ENCODE results near the gene MTAP.

DNA sequence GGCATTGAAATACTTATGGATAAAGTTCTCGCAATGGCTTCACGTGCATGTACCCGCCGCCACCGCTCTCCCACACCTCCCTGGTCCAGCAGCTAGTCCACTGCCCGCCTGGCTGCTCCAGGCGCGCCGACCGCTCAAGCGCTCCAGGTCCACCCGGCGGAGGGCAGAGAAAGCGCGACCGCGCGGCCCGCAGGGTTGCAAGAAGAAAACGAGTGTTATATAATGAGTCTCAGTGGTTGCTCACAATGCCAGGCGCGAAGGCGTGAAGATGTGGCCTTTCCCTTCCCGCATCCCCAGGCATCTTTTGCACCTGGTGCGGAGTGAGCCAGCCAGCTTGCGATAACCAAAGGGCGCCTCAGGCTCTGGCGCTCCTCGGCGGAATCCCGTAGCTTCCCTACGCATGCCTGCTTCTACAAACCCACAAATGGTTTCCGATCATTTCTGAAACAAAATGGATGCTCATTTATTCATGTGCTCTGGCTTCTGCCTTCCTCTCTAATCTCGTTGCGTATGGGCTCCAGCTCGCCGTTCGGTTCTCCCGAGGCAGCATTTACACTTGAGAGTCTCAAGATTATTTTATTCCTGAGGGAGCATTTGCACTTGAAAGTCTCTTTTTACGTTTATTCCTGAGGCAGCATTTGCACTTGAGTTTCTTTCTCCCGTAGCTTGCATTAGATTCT lies 166.0 kb downstream of the MTAP start:
- TF ChIP-seq POLR2A (IDR thresholded peaks at IDR 0.05) = no peak
- TF ChIP-seq, protein P1, sequence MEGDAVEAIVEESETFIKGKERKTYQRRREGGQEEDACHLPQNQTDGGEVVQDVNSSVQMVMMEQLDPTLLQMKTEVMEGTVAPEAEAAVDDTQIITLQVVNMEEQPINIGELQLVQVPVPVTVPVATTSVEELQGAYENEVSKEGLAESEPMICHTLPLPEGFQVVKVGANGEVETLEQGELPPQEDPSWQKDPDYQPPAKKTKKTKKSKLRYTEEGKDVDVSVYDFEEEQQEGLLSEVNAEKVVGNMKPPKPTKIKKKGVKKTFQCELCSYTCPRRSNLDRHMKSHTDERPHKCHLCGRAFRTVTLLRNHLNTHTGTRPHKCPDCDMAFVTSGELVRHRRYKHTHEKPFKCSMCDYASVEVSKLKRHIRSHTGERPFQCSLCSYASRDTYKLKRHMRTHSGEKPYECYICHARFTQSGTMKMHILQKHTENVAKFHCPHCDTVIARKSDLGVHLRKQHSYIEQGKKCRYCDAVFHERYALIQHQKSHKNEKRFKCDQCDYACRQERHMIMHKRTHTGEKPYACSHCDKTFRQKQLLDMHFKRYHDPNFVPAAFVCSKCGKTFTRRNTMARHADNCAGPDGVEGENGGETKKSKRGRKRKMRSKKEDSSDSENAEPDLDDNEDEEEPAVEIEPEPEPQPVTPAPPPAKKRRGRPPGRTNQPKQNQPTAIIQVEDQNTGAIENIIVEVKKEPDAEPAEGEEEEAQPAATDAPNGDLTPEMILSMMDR (IDR thresholded peaks at IDR 0.05) = no peak

All from body of pancreas (tissue), 4 donors.